Measurements from ENCODE around the gene PTPRM.

Gene PTPRM

DNA sequence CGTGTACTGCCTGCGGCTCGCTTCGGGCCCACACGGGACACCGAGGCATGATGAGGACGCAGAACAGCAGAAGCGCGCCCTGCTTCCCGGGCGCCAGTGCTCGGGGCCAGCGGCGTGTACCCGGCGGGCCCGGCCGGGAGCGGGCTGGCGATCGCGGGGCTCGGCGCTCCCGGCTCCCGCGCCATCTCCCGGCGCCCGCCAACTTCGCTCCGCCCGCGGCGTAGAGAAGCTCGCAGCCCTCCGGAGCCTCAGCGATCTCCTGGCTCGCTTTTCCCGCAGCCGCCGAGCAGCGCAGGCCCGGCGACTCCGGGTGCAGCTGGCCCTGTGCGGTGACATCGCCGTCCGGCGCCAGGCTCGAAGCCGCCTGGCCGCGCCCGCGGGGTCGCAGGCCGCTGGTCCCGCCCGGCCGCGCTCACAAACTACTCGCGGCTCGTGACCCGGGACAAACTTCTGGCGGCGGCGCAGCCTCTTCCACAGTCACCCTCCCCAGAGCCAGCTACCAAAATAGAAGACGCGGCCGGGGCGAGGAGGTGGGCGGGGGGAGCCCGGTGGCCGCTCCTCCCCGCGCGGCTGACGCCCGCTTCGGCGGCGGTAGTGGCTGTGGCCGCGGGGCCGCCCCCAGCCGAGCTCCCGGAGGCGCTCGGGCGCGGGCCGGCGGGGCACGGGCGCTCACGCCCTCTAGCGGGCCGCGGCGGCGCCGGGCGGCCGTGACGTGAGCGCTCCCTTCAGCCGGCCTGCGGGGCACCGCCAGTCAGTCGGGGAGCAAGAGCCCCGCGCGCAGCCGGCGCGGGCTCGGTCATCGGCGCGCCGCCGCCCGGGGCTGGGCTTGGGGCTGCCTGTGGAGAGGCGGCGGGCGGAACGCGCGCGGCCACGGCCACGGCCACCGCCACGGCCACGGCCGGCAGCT, at the start of gene PTPRM:
PTPRM (plus strand) TSS at position 750 of the 907 bp plus-strand sequence. CDS start 503 bp downstream, outside the sequence.
- H3K27ac ChIP-seq (ENCODE audit: low read depth, low read length), result no peak within 1 kb of the TSS
- H3K4me3 ChIP-seq (ENCODE audit: low read length), result no peak within 1 kb of the TSS
- no peak within 1 kb of the TSS for H3K4me2 ChIP-seq (ENCODE audit: low read length)

DNA sequence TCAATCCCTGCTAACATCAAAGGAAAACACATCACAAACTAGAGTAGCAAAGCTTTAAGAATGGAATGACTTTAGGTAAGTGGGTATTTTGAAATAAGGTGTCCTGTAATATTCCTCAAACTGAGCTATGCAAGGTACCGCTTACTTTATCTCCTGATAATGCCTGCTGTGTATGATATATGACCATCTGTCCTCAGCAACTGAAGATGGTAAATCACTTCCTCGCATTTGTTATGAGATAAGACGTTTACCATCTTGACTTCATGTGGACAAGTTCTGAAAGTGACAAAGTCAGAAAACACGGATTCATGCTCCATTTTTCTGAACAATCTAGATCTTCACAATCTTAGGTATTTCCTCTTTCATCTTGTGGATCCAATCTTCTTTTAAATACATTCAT, 49.3 kb upstream of the PTPRM start:
- Histone ChIP-seq H4K20me1 (ENCODE audit: control insufficient read depth, insufficient read depth, low read depth, low read length) (no peaks in the 10 kb centered on the region), H3F3A (ENCODE audit: control insufficient read depth, insufficient read depth) (no peaks in the 10 kb centered on the region)

More for the DNA sequence above, at the start of gene PTPRM:
- no peaks in the 10 kb centered on the region for H3K79me2 ChIP-seq (ENCODE audit: control insufficient read depth, low read length)
- no peaks in the 10 kb centered on the region for H4K20me1 ChIP-seq (ENCODE audit: control insufficient read depth, insufficient read depth, low read depth, low read length)
- no peaks in the 10 kb centered on the region for H3K36me3 ChIP-seq (ENCODE audit: control insufficient read depth, low read length)
- H3F3A ChIP-seq (ENCODE audit: control insufficient read depth, insufficient read depth), result no peaks in the 10 kb centered on the region
- TF ChIP-seq, protein P1, sequence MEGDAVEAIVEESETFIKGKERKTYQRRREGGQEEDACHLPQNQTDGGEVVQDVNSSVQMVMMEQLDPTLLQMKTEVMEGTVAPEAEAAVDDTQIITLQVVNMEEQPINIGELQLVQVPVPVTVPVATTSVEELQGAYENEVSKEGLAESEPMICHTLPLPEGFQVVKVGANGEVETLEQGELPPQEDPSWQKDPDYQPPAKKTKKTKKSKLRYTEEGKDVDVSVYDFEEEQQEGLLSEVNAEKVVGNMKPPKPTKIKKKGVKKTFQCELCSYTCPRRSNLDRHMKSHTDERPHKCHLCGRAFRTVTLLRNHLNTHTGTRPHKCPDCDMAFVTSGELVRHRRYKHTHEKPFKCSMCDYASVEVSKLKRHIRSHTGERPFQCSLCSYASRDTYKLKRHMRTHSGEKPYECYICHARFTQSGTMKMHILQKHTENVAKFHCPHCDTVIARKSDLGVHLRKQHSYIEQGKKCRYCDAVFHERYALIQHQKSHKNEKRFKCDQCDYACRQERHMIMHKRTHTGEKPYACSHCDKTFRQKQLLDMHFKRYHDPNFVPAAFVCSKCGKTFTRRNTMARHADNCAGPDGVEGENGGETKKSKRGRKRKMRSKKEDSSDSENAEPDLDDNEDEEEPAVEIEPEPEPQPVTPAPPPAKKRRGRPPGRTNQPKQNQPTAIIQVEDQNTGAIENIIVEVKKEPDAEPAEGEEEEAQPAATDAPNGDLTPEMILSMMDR (IDR thresholded peaks at IDR 0.05; ENCODE audit: low read depth, low read length, poor library complexity, severe bottlenecking), result no peak
- TF ChIP-seq EZH2phosphoT487 (IDR thresholded peaks at IDR 0.05; ENCODE audit: borderline replicate concordance, low read length), result no peak
- H3K27me3 ChIP-seq (ENCODE audit: control insufficient read depth, low read length), result no peaks in the 10 kb centered on the region
- no peaks in the 10 kb centered on the region for H3K4me1 ChIP-seq (ENCODE audit: control insufficient read depth, low read length)
- H3K9me2 ChIP-seq (replicated peaks; ENCODE audit: control insufficient read depth, low read length), result no peaks in the 10 kb centered on the region
- no peaks in the 10 kb centered on the region; the same call in 1 of the 2 replicates for H3K9me3 ChIP-seq (ENCODE audit: control insufficient read depth, insufficient read depth, low read length)

DNA sequence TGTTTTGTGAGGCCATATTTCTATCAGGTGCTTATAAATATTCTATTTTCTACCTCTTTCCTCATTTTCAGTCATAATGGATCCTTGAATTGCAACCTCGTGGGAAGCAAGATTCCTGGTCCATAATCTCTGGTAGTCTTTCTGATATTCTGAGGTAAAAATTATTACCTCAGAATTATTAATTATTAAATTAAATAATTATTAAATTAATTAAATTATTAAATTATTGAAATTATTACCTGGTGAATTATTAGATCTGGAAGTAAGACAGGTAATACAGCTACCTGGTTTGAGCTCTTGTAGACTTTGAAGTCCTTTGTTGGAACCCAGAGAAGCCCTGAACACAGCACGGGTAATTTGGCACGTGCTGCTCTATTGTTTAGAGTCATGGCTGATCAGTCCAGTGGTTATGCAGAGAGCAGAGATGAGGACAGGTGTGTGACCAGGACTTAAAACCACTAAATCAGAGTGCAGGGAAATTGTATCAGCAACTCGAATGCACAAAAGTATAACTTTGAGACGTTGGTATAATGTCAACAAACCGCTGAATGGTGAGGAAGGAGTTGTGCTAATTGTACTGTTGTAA, 46.8 kb upstream of the PTPRM start:
- no peak overlapping the region for H3K4me3 ChIP-seq (ENCODE audit: low read length)
- H3K36me3 ChIP-seq (ENCODE audit: control insufficient read depth, low read length), result no peaks in the 10 kb centered on the region
- H3K4me1 ChIP-seq (ENCODE audit: control insufficient read depth, low read length), result no peaks in the 10 kb centered on the region
- no peaks in the 10 kb centered on the region for H3K9me2 ChIP-seq (replicated peaks; ENCODE audit: control insufficient read depth, low read length)
- no peaks in the 10 kb centered on the region for H3F3A ChIP-seq (ENCODE audit: control insufficient read depth, insufficient read depth)
- H3K27ac ChIP-seq (ENCODE audit: low read depth, low read length), result no peak overlapping the region
- no peak overlapping the region for H3K4me2 ChIP-seq (ENCODE audit: low read length)
- no peaks in the 10 kb centered on the region for H3K27me3 ChIP-seq (ENCODE audit: control insufficient read depth, low read length)
- no peaks in the 10 kb centered on the region for H3K9me3 ChIP-seq (ENCODE audit: control insufficient read depth, insufficient read depth, low read length)
- TF ChIP-seq, protein P1 (IDR thresholded peaks at IDR 0.05; ENCODE audit: low read depth, low read length, poor library complexity, severe bottlenecking), result no peak
- TF ChIP-seq EZH2phosphoT487 (IDR thresholded peaks at IDR 0.05; ENCODE audit: borderline replicate concordance, low read length), result no peak
- no peaks in the 10 kb centered on the region for H3K79me2 ChIP-seq (ENCODE audit: control insufficient read depth, low read length)
- no peaks in the 10 kb centered on the region for H4K20me1 ChIP-seq (ENCODE audit: control insufficient read depth, insufficient read depth, low read depth, low read length)

More for the DNA sequence above, 49.3 kb upstream of the PTPRM start:
- H3K36me3 ChIP-seq (ENCODE audit: control insufficient read depth, low read length), result no peaks in the 10 kb centered on the region
- H3K27me3 ChIP-seq (ENCODE audit: control insufficient read depth, low read length), result no peaks in the 10 kb centered on the region
- no peaks in the 10 kb centered on the region for H3K79me2 ChIP-seq (ENCODE audit: control insufficient read depth, low read length)
- H3K27ac ChIP-seq (ENCODE audit: low read depth, low read length), result no peak overlapping the region
- H3K4me1 ChIP-seq (ENCODE audit: control insufficient read depth, low read length), result no peaks in the 10 kb centered on the region
- no peak overlapping the region for H3K4me3 ChIP-seq (ENCODE audit: low read length)
- H3K9me3 ChIP-seq (ENCODE audit: control insufficient read depth, insufficient read depth, low read length), result no peaks in the 10 kb centered on the region
- H3K9me2 ChIP-seq (replicated peaks; ENCODE audit: control insufficient read depth, low read length), result no peaks in the 10 kb centered on the region
- no peak for TF ChIP-seq EZH2phosphoT487 (IDR thresholded peaks at IDR 0.05; ENCODE audit: borderline replicate concordance, low read length)
- TF ChIP-seq, protein P1 (IDR thresholded peaks at IDR 0.05; ENCODE audit: low read depth, low read length, poor library complexity, severe bottlenecking), result no peak
- H3K4me2 ChIP-seq (ENCODE audit: low read length), result no peak overlapping the region
